AG09309 (cell line): ENCODE results near the gene ATRNL1.

ENCODE experiments used
- DNase-seq: peaks from one replicate; pipeline ENCODE4 v3.0.0-alpha.2; 2010; ENCODE audit warnings: low read depth
- H3K4me3 ChIP-seq: 2 replicates; pipeline ENCODE4 v1.5.1; 2011; ENCODE audit warnings: mild to moderate bottlenecking, low read depth, low read length, moderate library complexity; ENCODE audit not compliant: control insufficient read depth
- TF ChIP-seq, protein P1 (sequence below): IDR thresholded peaks from 2 replicates; pipeline ENCODE4 v1.5.1; 2011; ENCODE audit warnings: mild to moderate bottlenecking, low read depth, low read length, inconsistent platforms; ENCODE audit not compliant: insufficient read depth, control insufficient read depth; ENCODE audit errors: missing control alignments

Gene ATRNL1

DNA sequence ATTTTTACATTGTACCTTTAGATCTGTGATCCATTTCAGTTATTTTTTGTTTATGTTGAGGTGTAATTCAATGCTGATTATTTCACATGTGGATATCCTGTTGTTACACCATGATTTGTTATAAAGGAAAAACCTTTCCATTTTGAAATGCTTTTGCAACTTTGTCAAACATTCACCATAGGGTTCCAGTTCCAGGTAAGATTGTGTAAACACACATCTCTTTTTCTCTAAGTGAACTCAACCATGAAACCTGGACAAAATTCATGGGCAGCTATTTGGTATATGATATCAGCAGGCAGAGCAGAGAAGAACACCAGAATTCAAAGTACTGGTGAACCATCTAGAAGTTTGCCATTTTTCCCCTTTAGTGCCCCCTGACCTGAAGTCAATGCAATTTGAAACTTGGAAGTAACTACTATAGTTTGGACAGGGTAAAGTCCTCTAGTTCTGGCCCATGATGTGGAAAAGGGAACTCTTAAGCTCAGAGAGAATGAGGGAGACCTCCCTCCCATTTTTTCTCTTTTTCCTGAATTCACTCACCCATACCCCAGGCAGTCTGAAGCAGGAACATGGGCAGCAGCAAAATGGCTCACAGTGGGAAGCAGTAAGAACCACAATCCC, 446.1 kb downstream of the ATRNL1 start:
- no peak for DNase-seq
- TF ChIP-seq, protein P1, sequence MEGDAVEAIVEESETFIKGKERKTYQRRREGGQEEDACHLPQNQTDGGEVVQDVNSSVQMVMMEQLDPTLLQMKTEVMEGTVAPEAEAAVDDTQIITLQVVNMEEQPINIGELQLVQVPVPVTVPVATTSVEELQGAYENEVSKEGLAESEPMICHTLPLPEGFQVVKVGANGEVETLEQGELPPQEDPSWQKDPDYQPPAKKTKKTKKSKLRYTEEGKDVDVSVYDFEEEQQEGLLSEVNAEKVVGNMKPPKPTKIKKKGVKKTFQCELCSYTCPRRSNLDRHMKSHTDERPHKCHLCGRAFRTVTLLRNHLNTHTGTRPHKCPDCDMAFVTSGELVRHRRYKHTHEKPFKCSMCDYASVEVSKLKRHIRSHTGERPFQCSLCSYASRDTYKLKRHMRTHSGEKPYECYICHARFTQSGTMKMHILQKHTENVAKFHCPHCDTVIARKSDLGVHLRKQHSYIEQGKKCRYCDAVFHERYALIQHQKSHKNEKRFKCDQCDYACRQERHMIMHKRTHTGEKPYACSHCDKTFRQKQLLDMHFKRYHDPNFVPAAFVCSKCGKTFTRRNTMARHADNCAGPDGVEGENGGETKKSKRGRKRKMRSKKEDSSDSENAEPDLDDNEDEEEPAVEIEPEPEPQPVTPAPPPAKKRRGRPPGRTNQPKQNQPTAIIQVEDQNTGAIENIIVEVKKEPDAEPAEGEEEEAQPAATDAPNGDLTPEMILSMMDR = no peak
- H3K4me3 ChIP-seq = no peak overlapping the region

DNA sequence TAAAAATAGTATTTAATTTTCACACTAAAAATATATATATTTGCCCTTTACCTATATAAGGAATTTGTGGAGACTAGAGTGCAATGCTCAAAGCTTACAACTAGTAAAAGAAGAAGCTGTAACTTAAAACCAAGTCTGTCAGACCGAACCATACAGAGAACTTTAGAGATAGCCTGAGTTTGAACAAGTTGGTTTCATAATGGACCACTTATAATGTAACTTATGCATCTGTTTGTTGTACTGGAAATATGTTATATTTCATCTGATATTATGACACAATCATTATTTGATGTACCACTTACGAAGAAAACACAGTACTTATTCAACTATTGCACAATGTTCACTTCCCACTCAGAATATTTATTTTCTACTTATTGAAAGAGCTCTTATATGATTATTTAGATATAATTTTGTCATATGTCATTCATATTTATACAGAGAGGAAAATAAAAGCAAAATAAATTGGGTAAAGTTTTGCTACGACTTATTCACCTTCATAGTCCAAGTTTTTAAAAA, 462.8 kb downstream of the ATRNL1 start:
- H3K4me3 ChIP-seq = no peak overlapping the region
- no peak for DNase-seq
- TF ChIP-seq, protein P1 = no peak

DNA sequence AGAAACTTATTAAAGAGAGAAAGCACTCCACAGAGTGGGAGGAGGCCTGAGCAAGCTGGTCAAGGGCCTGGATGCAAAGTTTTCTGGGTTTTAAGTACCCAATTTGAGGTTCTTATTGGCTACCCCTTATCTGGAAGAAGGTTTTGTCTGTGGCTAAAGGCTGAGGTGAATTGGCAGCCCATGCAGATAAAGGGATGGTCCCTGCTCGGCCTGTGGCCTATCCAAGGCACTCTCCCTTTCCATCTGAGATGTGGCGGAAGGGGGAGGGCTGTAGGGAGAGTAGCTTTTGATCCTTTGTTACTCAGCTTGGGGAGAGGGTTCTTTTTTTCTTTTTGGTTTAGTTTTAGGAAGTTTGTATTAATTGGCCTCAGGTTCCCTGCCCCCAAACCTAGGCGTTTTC, 465.1 kb downstream of the ATRNL1 start:
- TF ChIP-seq, protein P1 = no peak
- H3K4me3 ChIP-seq = no peak overlapping the region
- DNase-seq = no peak

DNA sequence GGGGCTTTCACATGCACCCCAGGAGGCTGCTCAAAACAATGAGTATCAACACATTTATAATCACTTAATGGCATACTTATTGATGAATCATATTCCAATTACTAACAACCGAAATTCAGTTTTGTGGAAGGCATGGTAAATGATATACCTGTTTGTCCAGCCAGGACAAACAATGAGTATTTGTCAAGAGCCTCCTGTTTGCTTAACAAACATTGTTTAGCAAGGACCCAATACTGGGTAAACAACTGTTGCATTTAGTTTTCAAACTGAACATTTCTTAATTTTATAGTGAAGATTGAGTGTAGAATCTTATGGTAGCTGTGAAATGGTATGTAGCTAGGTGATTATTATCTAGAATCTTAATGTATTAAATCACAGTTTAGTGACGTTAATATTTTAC, 473.7 kb downstream of the ATRNL1 start:
- no peak overlapping the region for H3K4me3 ChIP-seq
- TF ChIP-seq, protein P1 = no peak
- DNase-seq = no peak

DNA sequence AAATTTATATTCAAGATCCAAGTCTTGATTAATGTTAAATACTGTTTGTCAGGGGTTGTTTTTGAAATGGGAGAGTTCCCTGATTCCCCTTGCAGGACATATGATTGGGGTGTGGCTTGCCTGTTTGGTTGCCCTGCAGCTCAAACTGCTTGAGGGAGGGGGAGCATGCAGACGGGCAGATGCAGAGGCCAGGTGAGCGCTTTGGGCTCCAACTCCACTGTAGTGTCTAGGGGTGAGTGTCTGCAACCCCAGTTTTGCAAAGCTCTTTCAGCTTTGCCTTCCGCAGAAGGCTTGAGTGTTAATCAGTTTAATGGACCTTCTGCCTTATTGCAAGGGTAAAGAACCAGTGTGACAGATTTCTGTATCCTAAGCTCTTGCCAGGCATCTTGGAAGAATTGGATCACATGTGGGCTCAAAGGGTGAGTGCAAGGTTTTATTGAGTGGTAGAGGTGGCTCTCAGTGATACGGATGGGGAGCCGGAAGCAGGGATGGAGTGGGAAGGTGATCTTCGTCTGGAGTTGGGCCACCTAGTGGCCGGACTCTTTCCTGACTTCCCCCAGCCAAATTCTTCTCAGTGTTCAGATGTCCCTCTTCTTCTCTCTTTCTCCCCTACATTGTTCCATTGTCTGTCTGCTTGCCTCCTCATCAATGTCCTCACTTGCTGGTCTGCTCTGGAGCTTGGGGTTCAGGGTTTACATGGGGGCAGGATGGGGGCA, 479.7 kb downstream of the ATRNL1 start:
- TF ChIP-seq, protein P1 = no peak
- H3K4me3 ChIP-seq = no peak overlapping the region
- DNase-seq = no peak

DNA sequence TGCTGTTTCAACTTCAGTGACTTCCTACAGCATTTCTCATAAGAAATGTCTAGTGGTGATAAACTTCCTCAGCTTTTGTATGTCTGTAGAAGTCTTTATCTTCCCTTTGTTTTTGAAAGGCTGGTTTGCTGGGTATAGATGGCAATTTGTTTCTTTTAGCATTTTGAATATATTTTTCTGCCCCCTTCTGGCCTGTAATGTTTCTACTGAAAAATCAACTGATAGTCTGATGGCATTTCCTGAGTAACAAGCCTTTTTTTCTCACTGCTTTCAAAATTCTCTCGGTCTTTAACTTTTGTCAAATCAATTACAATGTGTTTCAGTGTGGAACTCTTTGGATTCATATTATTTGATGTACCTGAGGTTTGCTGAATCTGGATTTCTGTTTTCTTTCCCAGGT, 487.1 kb downstream of the ATRNL1 start:
- no peak for DNase-seq
- no peak overlapping the region for H3K4me3 ChIP-seq
- TF ChIP-seq, protein P1 = no peak

DNA sequence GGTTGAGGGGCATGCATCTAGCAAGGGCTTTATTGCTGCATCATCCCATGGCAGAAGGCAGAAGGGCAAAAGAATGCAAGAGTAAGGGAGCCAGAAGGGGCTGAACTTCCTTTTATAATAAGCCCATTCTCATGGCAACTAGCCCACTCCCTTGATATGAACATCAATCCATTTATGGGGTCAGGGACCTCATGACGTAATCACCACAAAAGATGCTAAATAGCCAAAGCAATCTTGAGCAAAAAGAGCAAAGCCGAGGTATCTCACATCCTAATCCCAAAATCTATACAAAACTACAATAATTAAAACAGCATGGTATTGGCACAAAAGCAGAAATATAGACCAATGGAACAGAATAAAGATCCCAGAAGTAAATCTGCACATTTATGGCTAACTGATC, 499.9 kb downstream of the ATRNL1 start:
- no peak for DNase-seq
- TF ChIP-seq, protein P1 = no peak

More for the DNA sequence above, 499.9 kb downstream of the ATRNL1 start:
- no peak overlapping the region for H3K4me3 ChIP-seq
